Sigmoid colon (tissue), 7 donors: ENCODE measurements around the gene INPP5D. TPM values are rescaled to one million over a fixed set of nuclear protein-coding genes. Genes with fewer than 3 reads are reported as not detected.

Source experiments
- DNase-seq: peaks from one replicate; pipeline ENCODE4 v3.0.0-alpha.2; 2019
- H3K27ac ChIP-seq, 4 donors: fragments of 200-600 bp; sonication (generic); one replicate each; pipeline ENCODE4 v1.5.1; 2016 to 2019; ENCODE audit warnings: mild to moderate bottlenecking in 1 of 4
- H3K27me3 ChIP-seq, 3 donors: fragments of 200-600 bp; sonication (generic); one replicate each; pipeline ENCODE4 v1.5.1; 2019; ENCODE audit warnings: mild to moderate bottlenecking in 1 of 3
- H3K36me3 ChIP-seq, 4 donors: fragments of 200-600 bp; sonication (generic); one replicate each; pipeline ENCODE4 v1.5.1; 2016 to 2019
- H3K4me1 ChIP-seq, 4 donors: fragments of 200-600 bp; sonication (generic); one replicate each; pipeline ENCODE4 v1.5.1; 2017 to 2019
- H3K4me3 ChIP-seq, 4 donors: fragments of 200-600 bp; sonication (generic); one replicate each; pipeline ENCODE4 v1.5.1; 2017 to 2019; ENCODE audit warnings: mild to moderate bottlenecking in 2 of 4, moderate library complexity in 1 of 4
- H3K9me3 ChIP-seq, 4 donors: fragments of 200-600 bp in 3 of 4; sonication (generic) in 3 of 4; one replicate each; pipeline versions ENCODE4 v1.5.1 to v1.6.1; 2013 to 2019
- EP300 ChIP-seq, 4 donors: sonication (generic); formaldehyde crosslinking; IDR thresholded peaks; one replicate each; pipeline ENCODE4 v1.6.1; 2017; ENCODE audit warnings: antibody characterized with exemption in 4 of 4
- POLR2A ChIP-seq, 2 donors: fragments of 450-650 bp; IDR thresholded peaks; one replicate each; pipeline ENCODE4 v1.6.1; 2016; ENCODE audit warnings: antibody characterized with exemption in 2 of 2, mild to moderate bottlenecking in 2 of 2, moderate library complexity in 2 of 2
- POLR2AphosphoS5 ChIP-seq, 4 donors: sonication (generic); formaldehyde crosslinking; IDR thresholded peaks; one replicate each; pipeline ENCODE4 v1.6.1; 2017; ENCODE audit warnings: antibody characterized with exemption in 4 of 4
- WGBS, 2 donors: extraction: QIAGEN DNeasy Blood & Tissue Kit; methylation state at CpG; one replicate each; pipeline ENCODE4 v1.1.7; 2013; 5-methylcytosine and 5-hydroxymethylcytosine counted together
- intact Hi-C: fragments of 100-400 bp; cut with DNase I; formaldehyde crosslinking; loops from one replicate; pipeline ENCODE4 v1.15.1; 2023
- polyA plus RNA-seq, 3 donors: library from polyadenylated mRNA; stranded (reverse); fragments of 200-250 nt; gene quantifications; one replicate each; pipeline ENCODE4 v1.2.3, GENCODE V29; 2013
- total RNA-seq, 4 donors: library from RNA; depleted of rRNA; stranded (reverse); fragments of >200 nt; gene quantifications; one replicate each; pipeline ENCODE4 v1.1.0, GENCODE V29; 2016
- TF ChIP-seq, protein P1 (sequence below), 4 experiments: fragments of 450-650 bp in 3 of 4; fragments of 200-600 bp in 1 of 4; IDR thresholded peaks; one replicate each; pipeline ENCODE4 v1.5.1; 2016 to 2019; ENCODE audit warnings: antibody characterized with exemption in 4 of 4, mild to moderate bottlenecking in 3 of 4, moderate library complexity in 2 of 4
- donor health status: healthy with polysubstance abuse.
- donor health status: Bipolar disorder and iron deficiency.
- donor health status: healthy.

Gene INPP5D
- total and polyA plus RNA-seq, 7 donors = 4.2 to 44.8 (median 8.7) TPM

DNA sequence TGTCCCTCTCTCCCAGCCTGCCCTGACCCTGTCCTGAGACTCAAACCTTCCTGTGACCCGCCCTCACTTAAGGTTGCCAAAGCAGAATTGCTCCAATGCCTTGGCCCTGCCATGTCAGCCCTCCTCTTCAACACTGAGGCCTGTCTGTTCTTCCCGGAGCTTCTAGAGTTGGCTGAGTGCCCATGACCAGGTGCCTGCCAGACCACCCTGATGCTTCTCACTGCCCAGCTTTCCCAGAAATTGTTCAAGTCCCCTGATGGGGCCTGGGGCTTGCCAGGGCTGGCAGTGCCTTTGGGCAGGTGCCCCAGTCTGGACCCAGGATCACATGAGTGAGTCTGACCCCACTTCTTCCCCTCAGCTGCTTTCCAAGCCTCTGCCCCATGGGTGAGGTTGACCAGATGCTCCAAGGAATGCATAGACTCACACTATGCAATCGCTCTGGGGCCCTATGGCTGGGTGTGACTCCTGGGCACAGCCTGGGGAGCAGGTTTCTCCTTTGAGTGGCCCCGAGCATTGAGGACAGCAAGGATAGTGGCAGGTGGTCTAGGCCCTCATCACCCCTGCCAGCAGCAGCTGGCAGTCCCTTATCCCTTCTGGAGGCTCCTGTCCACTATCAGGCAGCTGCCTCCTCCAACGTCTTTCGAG, 3.1 kb upstream of the INPP5D start:
- Histone ChIP-seq H3K4me1 (peaks cover 0 to 6% (median 3%) of the 10 kb centered on the region in 4 donors), H3K36me3 (no peaks in the 10 kb centered on the region), H3K27me3 (peaks cover 0 to 19% (median 0%) of the 10 kb centered on the region in 3 donors), H3K4me3 (no peak overlapping the region), H3K27ac (no peak overlapping the region), H3K9me3 (no peaks in the 10 kb centered on the region)
- intact Hi-C loops = no loop called here
- DNase-seq = peak; percentile 55
- no peak for TF ChIP-seq POLR2A (IDR thresholded peaks at IDR 0.05)
- TF ChIP-seq EP300 (IDR thresholded peaks at IDR 0.05) = no peak
- TF ChIP-seq, protein P1, sequence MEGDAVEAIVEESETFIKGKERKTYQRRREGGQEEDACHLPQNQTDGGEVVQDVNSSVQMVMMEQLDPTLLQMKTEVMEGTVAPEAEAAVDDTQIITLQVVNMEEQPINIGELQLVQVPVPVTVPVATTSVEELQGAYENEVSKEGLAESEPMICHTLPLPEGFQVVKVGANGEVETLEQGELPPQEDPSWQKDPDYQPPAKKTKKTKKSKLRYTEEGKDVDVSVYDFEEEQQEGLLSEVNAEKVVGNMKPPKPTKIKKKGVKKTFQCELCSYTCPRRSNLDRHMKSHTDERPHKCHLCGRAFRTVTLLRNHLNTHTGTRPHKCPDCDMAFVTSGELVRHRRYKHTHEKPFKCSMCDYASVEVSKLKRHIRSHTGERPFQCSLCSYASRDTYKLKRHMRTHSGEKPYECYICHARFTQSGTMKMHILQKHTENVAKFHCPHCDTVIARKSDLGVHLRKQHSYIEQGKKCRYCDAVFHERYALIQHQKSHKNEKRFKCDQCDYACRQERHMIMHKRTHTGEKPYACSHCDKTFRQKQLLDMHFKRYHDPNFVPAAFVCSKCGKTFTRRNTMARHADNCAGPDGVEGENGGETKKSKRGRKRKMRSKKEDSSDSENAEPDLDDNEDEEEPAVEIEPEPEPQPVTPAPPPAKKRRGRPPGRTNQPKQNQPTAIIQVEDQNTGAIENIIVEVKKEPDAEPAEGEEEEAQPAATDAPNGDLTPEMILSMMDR (IDR thresholded peaks at IDR 0.05) = no peak
- no peak for TF ChIP-seq POLR2AphosphoS5 (IDR thresholded peaks at IDR 0.05)
- WGBS, 2 donors = 83 to 86% methylated on average over 6 of the region's 6 CpGs

GRCh38 chr2:233058717-233059546, 1.2 kb upstream of the INPP5D start:
- peak; percentile 59 for DNase-seq
- intact Hi-C loops = no loop called here
- TF ChIP-seq, protein P1 (IDR thresholded peaks at IDR 0.05) = no peak
- TF ChIP-seq POLR2A (IDR thresholded peaks at IDR 0.05) (no peak), EP300 (IDR thresholded peaks at IDR 0.05) (no peak), POLR2AphosphoS5 (IDR thresholded peaks at IDR 0.05) (no peak)
- Histone ChIP-seq H3K4me1 (peaks cover 0 to 8% (median 2%) of the 10 kb centered on the region in 4 donors), H3K27me3 (peaks cover 0 to 6% (median 0%) of the 10 kb centered on the region in 3 donors), H3K9me3 (no peaks in the 10 kb centered on the region), H3K4me3 (no peak overlapping the region), H3K27ac (peak overlapping the region in 2 of 4 donors; percentile 65), H3K36me3 (no peaks in the 10 kb centered on the region)
- WGBS, 2 donors = 95 to 96% methylated on average over 24 of the region's 24 CpGs

GRCh38 chr2:233059547-233059796, 670 bp upstream of the INPP5D start:
- DNase-seq = peak; percentile 59
- H3K4me3 ChIP-seq = peak overlapping the region in 1 of 4 donors; percentile 36
- H3K27me3 ChIP-seq = peaks cover 0 to under 1% (median 0%) of the 10 kb centered on the region in 3 donors
- TF ChIP-seq, protein P1 (IDR thresholded peaks at IDR 0.05) = no peak
- no peak for TF ChIP-seq POLR2AphosphoS5 (IDR thresholded peaks at IDR 0.05)
- no peak for TF ChIP-seq EP300 (IDR thresholded peaks at IDR 0.05)
- TF ChIP-seq POLR2A (IDR thresholded peaks at IDR 0.05) = no peak
- peak overlapping the region; percentile 47 to 66 (median 65) for H3K27ac ChIP-seq
- intact Hi-C loops = no loop called here
- no peaks in the 10 kb centered on the region for H3K9me3 ChIP-seq
- H3K36me3 ChIP-seq = no peaks in the 10 kb centered on the region
- H3K4me1 ChIP-seq = peaks cover 0 to 8% (median 0%) of the 10 kb centered on the region in 4 donors
- WGBS, 2 donors = 66 to 72% methylated on average over 7 of the region's 7 CpGs

GRCh38 chr2:233060501-233060979, 398 bp downstream of the INPP5D start:
- peak overlapping the region; percentile 2 to 45 (median 35) for H3K4me3 ChIP-seq
- no peaks in the 10 kb centered on the region for H3K36me3 ChIP-seq
- H3K27ac ChIP-seq = peak overlapping the region; percentile 47 to 66 (median 65)
- H3K27me3 ChIP-seq = no peaks in the 10 kb centered on the region
- no peak for TF ChIP-seq EP300 (IDR thresholded peaks at IDR 0.05)
- TF ChIP-seq POLR2AphosphoS5 (IDR thresholded peaks at IDR 0.05) = no peak
- TF ChIP-seq, protein P1 (IDR thresholded peaks at IDR 0.05) = no peak
- no peak for TF ChIP-seq POLR2A (IDR thresholded peaks at IDR 0.05)
- intact Hi-C loops = no loop called here
- no peaks in the 10 kb centered on the region for H3K9me3 ChIP-seq
- DNase-seq = no peak
- peaks cover 0 to 8% (median 0%) of the 10 kb centered on the region in 4 donors for H3K4me1 ChIP-seq
- WGBS, 2 donors = 48 to 81% methylated on average over 13 of the region's 13 CpGs
